CD14-positive monocyte (primary cell): Measurements from ENCODE around the gene PRELP. TPM values are rescaled to one million over a fixed set of nuclear protein-coding genes. Genes with fewer than 3 reads are reported as not detected.

Experiments
- DNase-seq, 3 donors: peaks; one replicate each; pipeline ENCODE4 v3.0.0-alpha.2; 2011 to 2022
- H2AFZ ChIP-seq: 2 replicates; pipeline ENCODE4 v1.6.0; 2012; ENCODE audit warnings: mild to moderate bottlenecking, low read depth, low read length, inconsistent platforms; ENCODE audit not compliant: insufficient read depth, poor library complexity, severe bottlenecking
- H3K27ac ChIP-seq, 2 donors: 1 replicate in 1 of 2; 2 replicates in 1 of 2; pipeline ENCODE4 v1.5.1; 2012 to 2013; ENCODE audit warnings: low read length in 2 of 2, control low read depth in 1 of 2, inconsistent platforms in 1 of 2, low read depth in 1 of 2, mild to moderate bottlenecking in 1 of 2
- H3K27me3 ChIP-seq, 2 donors: one replicate each; pipeline versions ENCODE4 v1.6.0 to v1.6.1; 2011 to 2013; ENCODE audit warnings: low read length in 2 of 2; ENCODE audit not compliant: control insufficient read depth in 2 of 2, insufficient read depth in 2 of 2
- H3K36me3 ChIP-seq, 2 donors: replicated peaks in 1 of 2; 1 replicate in 1 of 2; 2 replicates in 1 of 2; pipeline versions ENCODE4 v1.5.1 to v1.6.1; 2012 to 2013; ENCODE audit warnings: low read length in 2 of 2, control low read depth in 1 of 2, inconsistent platforms in 1 of 2, mild to moderate bottlenecking in 1 of 2; ENCODE audit not compliant: insufficient read depth in 2 of 2, control insufficient read depth in 1 of 2
- H3K4me1 ChIP-seq, 2 donors: 1 replicate in 1 of 2; 2 replicates in 1 of 2; pipeline versions ENCODE4 v1.5.1 to v1.6.1; 2012 to 2013; ENCODE audit warnings: low read length in 2 of 2, control low read depth in 1 of 2, inconsistent platforms in 1 of 2, mild to moderate bottlenecking in 1 of 2, moderate library complexity in 1 of 2; ENCODE audit not compliant: insufficient read depth in 2 of 2, control insufficient read depth in 1 of 2
- H3K4me2 ChIP-seq: replicated peaks from 2 replicates; pipeline ENCODE3; 2012; ENCODE audit warnings: low read length, moderate library complexity, mild to moderate bottlenecking; ENCODE audit not compliant: poor library complexity, severe bottlenecking; ENCODE audit errors: extremely low read depth
- H3K4me3 ChIP-seq, 3 experiments: fragments of 200-600 bp in 1 of 3; sonication (generic) in 1 of 3; replicated peaks in 1 of 3; 1 replicate in 2 of 3; 2 replicates in 1 of 3; pipeline ENCODE4 v1.5.1; 2011 to 2013; ENCODE audit warnings: low read length in 3 of 3, mild to moderate bottlenecking in 3 of 3, control low read depth in 2 of 3, low read depth in 2 of 3, inconsistent platforms in 1 of 3, moderate library complexity in 1 of 3
- H3K79me2 ChIP-seq: 2 replicates; pipeline ENCODE4 v1.6.0; 2012; ENCODE audit warnings: mild to moderate bottlenecking, control low read depth, inconsistent platforms, low read length, moderate library complexity; ENCODE audit not compliant: insufficient read depth
- H3K9ac ChIP-seq: 2 replicates; pipeline ENCODE4 v1.6.0; 2017; ENCODE audit warnings: low read length, mild to moderate bottlenecking; ENCODE audit not compliant: insufficient read depth, poor library complexity, severe bottlenecking
- H3K9me3 ChIP-seq, 2 donors: replicated peaks in 1 of 2; 1 replicate in 1 of 2; 2 replicates in 1 of 2; pipeline versions ENCODE4 v1.5.1 to v1.6.1; 2012 to 2013; ENCODE audit warnings: low read length in 2 of 2, control low read depth in 1 of 2; ENCODE audit not compliant: control insufficient read depth in 1 of 2, insufficient read depth in 1 of 2
- H4K20me1 ChIP-seq: 2 replicates; pipeline ENCODE4 v1.6.0; 2012; ENCODE audit warnings: mild to moderate bottlenecking, low read length, control low read depth, moderate library complexity; ENCODE audit not compliant: insufficient read depth
- H3K27ac Mint-ChIP-seq, 7 donors: one replicate each; pipeline ENCODE4 v1.8.0; 2020; ENCODE audit warnings: mild to moderate bottlenecking in 7 of 7, mixed read lengths in 7 of 7, moderate library complexity in 6 of 7, inconsistent platforms in 2 of 7
- H3K27me3 Mint-ChIP-seq, 3 donors: one replicate each; pipeline ENCODE4 v1.8.0; 2021 to 2022; ENCODE audit warnings: low read depth in 3 of 3, mild to moderate bottlenecking in 3 of 3, mixed read lengths in 3 of 3, moderate library complexity in 3 of 3, inconsistent platforms in 1 of 3
- H3K36me3 Mint-ChIP-seq, 2 donors: one replicate each; pipeline ENCODE4 v1.8.0; 2020; ENCODE audit warnings: mixed read lengths in 2 of 2, inconsistent platforms in 1 of 2, mild to moderate bottlenecking in 1 of 2
- H3K4me1 Mint-ChIP-seq: one replicate; pipeline ENCODE4 v1.8.0; 2020; ENCODE audit warnings: mild to moderate bottlenecking, mixed read lengths
- H3K4me3 Mint-ChIP-seq, 2 donors: one replicate each; pipeline ENCODE4 v1.8.0; 2020; ENCODE audit warnings: mild to moderate bottlenecking in 2 of 2, mixed read lengths in 2 of 2, moderate library complexity in 1 of 2
- H3K9me3 Mint-ChIP-seq, 7 donors: one replicate each; pipeline ENCODE4 v1.8.0; 2020 to 2022; ENCODE audit warnings: mixed read lengths in 7 of 7, mild to moderate bottlenecking in 6 of 7, moderate library complexity in 6 of 7, inconsistent platforms in 2 of 7
- CTCF ChIP-seq: fragments of 200-600 bp; IDR thresholded peaks from one replicate; pipeline ENCODE4 v1.8.0; 2022; ENCODE audit warnings: antibody characterized with exemption, mild to moderate bottlenecking
- WGBS: methylation state at CpG from one replicate; pipeline ENCODE4 v1.1.5; 2013; ENCODE audit warnings: missing lambda C conversion rate; ENCODE audit not compliant: insufficient coverage; 5-methylcytosine and 5-hydroxymethylcytosine counted together
- intact Hi-C, 2 donors: fragments of 100-400 bp; cut with micrococcal nuclease; formaldehyde crosslinking; loops; one replicate each; pipeline versions ENCODE4 v1.15.0 to v1.15.1; 2023
- polyA plus RNA-seq, 3 donors: library from polyadenylated mRNA; depleted of rRNA in 1 of 3; unstranded in 2 of 3; stranded (reverse) in 1 of 3; fragments of 300-500 nt in 2 of 3; fragments of >200 nt in 1 of 3; fragmentation: Illumina TruSeq in 2 of 3; gene quantifications; 1 replicate in 2 of 3; 2 replicates in 1 of 3; pipeline ENCODE4 v1.2.3, GENCODE V29; 2012 to 2021

Gene PRELP
- polyA plus RNA-seq, 3 donors, result not detected

- Mint-ChIP-seq H3K27me3 (peaks cover 15 to 39% (median 17%) of the 10 kb centered on the region in 3 donors), H3K9me3 (no peaks in the 10 kb centered on the region), H3K36me3 (no peaks in the 10 kb centered on the region), H3K4me3 (no peak overlapping the region), H3K27ac (no peak overlapping the region), H3K4me1 (peaks cover 24% of the 10 kb centered on the region)
- Histone ChIP-seq H4K20me1 (no peaks in the 10 kb centered on the region), H3K27me3 (peaks cover 2 to 10% of the 10 kb centered on the region in 2 donors), H3K79me2 (no peaks in the 10 kb centered on the region), H3K9me3 (no peaks in the 10 kb centered on the region), H3K36me3 (no peaks in the 10 kb centered on the region), H3K4me1 (peaks cover 16 to 17% of the 10 kb centered on the region in 2 donors), H3K27ac (no peak overlapping the region), H3K4me3 (no peak overlapping the region), H3K9ac (no peak overlapping the region), H2AFZ (no peak overlapping the region), H3K4me2 (no peak overlapping the region)
- no peak for DNase-seq
- TF ChIP-seq CTCF, result no peak
- intact Hi-C loops, result loop anchor here in 1 of 2 donors (5.0 kb wide), 1 partner anchor 85 kb away; no protein-coding TSS in a partner anchor
- WGBS, result 96% methylated on average over 2 of the region's 2 CpGs
These were observed 48.7 kb upstream of the PRELP start for GRCh38 chr1:203426870-203427269.

- no peaks in the 10 kb centered on the region for H3K9me3 ChIP-seq
- Mint-ChIP-seq H3K27ac (peak overlapping the region in 1 of 7 donors; percentile 20), H3K4me1 (peaks cover 27% of the 10 kb centered on the region), H3K9me3 (no peaks in the 10 kb centered on the region), H3K36me3 (no peaks in the 10 kb centered on the region), H3K4me3 (no peak overlapping the region), H3K27me3 (peaks cover 18 to 39% (median 19%) of the 10 kb centered on the region in 3 donors)
- no CpG with 5 or more reads among the region's 4 CpGs for WGBS
- H3K4me2 ChIP-seq, result no peak overlapping the region
- no peaks in the 10 kb centered on the region for H3K79me2 ChIP-seq
- DNase-seq, result no peak
- H3K9ac ChIP-seq, result no peak overlapping the region
- peaks cover 2 to 10% of the 10 kb centered on the region in 2 donors for H3K27me3 ChIP-seq
- H3K36me3 ChIP-seq, result no peaks in the 10 kb centered on the region
- intact Hi-C loops, result loop anchor here in 1 of 2 donors (5.0 kb wide), 1 partner anchor 85 kb away; no protein-coding TSS in a partner anchor
- H3K4me1 ChIP-seq, result peaks cover 16 to 20% of the 10 kb centered on the region in 2 donors
- no peak overlapping the region for H3K4me3 ChIP-seq
- H2AFZ ChIP-seq, result no peak overlapping the region
- no peak for TF ChIP-seq CTCF
- H4K20me1 ChIP-seq, result no peaks in the 10 kb centered on the region
- H3K27ac ChIP-seq, result no peak overlapping the region
These were observed 48.2 kb upstream of the PRELP start for GRCh38 chr1:203427451-203427850.
